ENCODE data around the gene PEX5. TPM values are rescaled to one million over a fixed set of nuclear protein-coding genes. Genes with fewer than 3 reads are reported as not detected.
A peak's percentile ranks its signal among the peaks of the same experiment; 100 is the strongest.

The PEX5 gene
- total RNA-seq, 4 donors from 2014 or later: 58.1 to 70.6 (median 65.7) TPM

GRCh38 chr12:7158781-7159609 is 30.5 kb upstream of the PEX5 start:
- Histone ChIP-seq H3K4me3 (no peak overlapping the region), H3K36me3 (peaks cover 0 to 43% (median 0%) of the 10 kb centered on the region in 3 donors), H3K9me3 (no peaks in the 10 kb centered on the region), H3K27me3 (peaks cover 0 to 15% of the 10 kb centered on the region in 2 donors), H3K27ac (no peak overlapping the region), H3K4me1 (peaks cover 0 to 12% (median 0%) of the 10 kb centered on the region in 4 donors)
- WGBS, 2 donors: 70 to 85% methylated on average over 8 to 10 of the region's 10 CpGs
- TF ChIP-seq EP300 (IDR thresholded peaks at IDR 0.05) (no peak), POLR2A (IDR thresholded peaks at IDR 0.05) (no peak), CTCF (IDR thresholded peaks at IDR 0.05) (no peak)
- DNase-seq (ENCODE audit: low spot score in 2 of 2): no peak

- Histone ChIP-seq H3K27ac (no peak overlapping the region), H3K4me3 (no peak overlapping the region), H3K27me3 (peaks cover 0 to 18% of the 10 kb centered on the region in 2 donors), H3K4me1 (peaks cover 0 to 12% (median 0%) of the 10 kb centered on the region in 4 donors), H3K9me3 (no peaks in the 10 kb centered on the region), H3K36me3 (peaks cover 0 to 34% (median 0%) of the 10 kb centered on the region in 3 donors)
- WGBS, 2 donors: 77 to 82% methylated on average over 7 of the region's 7 CpGs
- no peak for TF ChIP-seq POLR2A (IDR thresholded peaks at IDR 0.05)
- no peak for TF ChIP-seq CTCF (IDR thresholded peaks at IDR 0.05)
- TF ChIP-seq EP300 (IDR thresholded peaks at IDR 0.05): no peak
- no peak for DNase-seq (ENCODE audit: low spot score in 2 of 2)
These were observed 29.3 kb upstream of the PEX5 start for GRCh38 chr12:7160183-7160582.

GRCh38 chr12:7161327-7161726 is 28.2 kb upstream of the PEX5 start:
- WGBS, 2 donors: 86 to 87% methylated on average over 4 of the region's 4 CpGs
- no peak for DNase-seq (ENCODE audit: low spot score in 2 of 2)
- H3K27me3 ChIP-seq: peaks cover 0 to 18% of the 10 kb centered on the region in 2 donors
- H3K27ac ChIP-seq: no peak overlapping the region
- peaks cover 0 to 23% (median 0%) of the 10 kb centered on the region in 3 donors for H3K36me3 ChIP-seq
- no peak for TF ChIP-seq EP300 (IDR thresholded peaks at IDR 0.05)
- no peak for TF ChIP-seq POLR2A (IDR thresholded peaks at IDR 0.05)
- no peak for TF ChIP-seq CTCF (IDR thresholded peaks at IDR 0.05)
- H3K9me3 ChIP-seq: no peaks in the 10 kb centered on the region
- H3K4me1 ChIP-seq: peaks cover 0 to 12% (median 0%) of the 10 kb centered on the region in 4 donors
- H3K4me3 ChIP-seq: no peak overlapping the region

- TF ChIP-seq POLR2A (IDR thresholded peaks at IDR 0.05) (no peak), CTCF (IDR thresholded peaks at IDR 0.05) (no peak), EP300 (IDR thresholded peaks at IDR 0.05) (peak in 1 of 2 donors; percentile 9)
- Histone ChIP-seq H3K4me1 (peaks cover 0 to 12% (median 0%) of the 10 kb centered on the region in 4 donors), H3K36me3 (peaks cover 0 to 18% (median 0%) of the 10 kb centered on the region in 3 donors), H3K4me3 (no peak overlapping the region), H3K9me3 (no peaks in the 10 kb centered on the region), H3K27me3 (peaks cover 0 to 22% of the 10 kb centered on the region in 2 donors), H3K27ac (no peak overlapping the region)
- no peak for DNase-seq (ENCODE audit: low spot score in 2 of 2)
- 86 to 88% methylated on average over 5 of the region's 5 CpGs for WGBS, 2 donors
These were observed 27.7 kb upstream of the PEX5 start for GRCh38 chr12:7161811-7162210.

- Histone ChIP-seq H3K27ac (no peak overlapping the region), H3K9me3 (peaks cover 0 to under 1% (median 0%) of the 10 kb centered on the region in 4 donors), H3K4me1 (peaks cover 0 to 12% (median 0%) of the 10 kb centered on the region in 4 donors), H3K4me3 (no peak overlapping the region), H3K36me3 (peaks cover 0 to 9% (median 0%) of the 10 kb centered on the region in 3 donors), H3K27me3 (peaks cover 0 to 24% of the 10 kb centered on the region in 2 donors)
- 6 to 15% methylated on average over 19 of the region's 19 CpGs for WGBS, 2 donors
- DNase-seq (ENCODE audit: low spot score in 2 of 2): no peak
- TF ChIP-seq CTCF (IDR thresholded peaks at IDR 0.05) (peak in 2 of 5 experiments; percentile 17 to 36), POLR2A (IDR thresholded peaks at IDR 0.05) (no peak)
These were observed 26.8 kb upstream of the PEX5 start for GRCh38 chr12:7162691-7163114.
